ENCODE measurements around the gene DENND1B. TPM values are rescaled to one million over a fixed set of nuclear protein-coding genes. Genes with fewer than 3 reads are reported as not detected.

The DENND1B gene
- total and polyA plus RNA-seq, 3 donors from 2014 or later: 7.2 to 11.6 (median 11.6) TPM

DNA sequence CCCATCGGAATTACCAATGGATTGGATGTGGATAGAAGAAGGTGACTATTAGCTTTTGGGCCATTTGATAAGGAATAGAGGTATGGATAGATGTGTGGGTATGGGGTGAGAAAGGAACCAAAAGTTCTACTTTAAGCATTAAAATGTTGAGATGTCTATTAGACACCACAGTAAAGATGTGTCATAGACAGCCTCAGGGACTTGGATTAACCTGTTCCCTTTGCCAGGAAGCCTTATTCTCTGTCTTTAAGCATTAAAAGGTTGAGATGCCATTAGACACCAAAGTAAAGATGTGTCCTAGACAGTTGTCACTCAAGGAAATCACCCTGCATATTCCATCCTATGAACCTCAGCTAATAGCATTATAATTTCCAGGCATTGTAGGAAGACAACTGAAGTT lies 11.0 kb upstream of the DENND1B start:
- WGBS, 2 donors: 94 to 98% methylated on average over 1 of the region's 1 CpG
- no peaks in the 10 kb centered on the region for H3K9me3 ChIP-seq
- intact Hi-C loops (cut with DNase I; ENCODE audit: low total_unique reads): no loop called here

DNA sequence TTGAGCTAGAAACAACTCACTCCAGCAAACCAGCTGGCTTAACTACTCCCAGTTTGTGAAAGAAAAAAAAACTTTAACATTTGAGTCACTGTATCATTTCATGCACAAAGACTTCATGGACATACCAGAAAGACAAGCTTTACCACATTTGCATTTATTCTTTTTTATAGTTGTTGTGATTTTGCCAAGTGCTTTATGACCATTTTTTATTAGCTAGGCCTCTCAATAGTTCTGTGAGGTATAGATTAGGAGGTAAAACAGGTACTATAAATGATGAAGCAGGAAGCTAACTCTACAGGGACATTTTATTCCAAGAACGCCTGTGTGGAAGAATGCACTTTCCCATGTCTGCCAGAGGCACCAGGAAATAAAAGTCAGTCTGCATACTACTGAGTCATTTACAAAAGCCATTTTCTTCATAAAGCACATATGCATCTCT lies 8.2 kb upstream of the DENND1B start:
- no peak for TF ChIP-seq POLR2A (IDR thresholded peaks at IDR 0.05)
- TF ChIP-seq, protein P1, sequence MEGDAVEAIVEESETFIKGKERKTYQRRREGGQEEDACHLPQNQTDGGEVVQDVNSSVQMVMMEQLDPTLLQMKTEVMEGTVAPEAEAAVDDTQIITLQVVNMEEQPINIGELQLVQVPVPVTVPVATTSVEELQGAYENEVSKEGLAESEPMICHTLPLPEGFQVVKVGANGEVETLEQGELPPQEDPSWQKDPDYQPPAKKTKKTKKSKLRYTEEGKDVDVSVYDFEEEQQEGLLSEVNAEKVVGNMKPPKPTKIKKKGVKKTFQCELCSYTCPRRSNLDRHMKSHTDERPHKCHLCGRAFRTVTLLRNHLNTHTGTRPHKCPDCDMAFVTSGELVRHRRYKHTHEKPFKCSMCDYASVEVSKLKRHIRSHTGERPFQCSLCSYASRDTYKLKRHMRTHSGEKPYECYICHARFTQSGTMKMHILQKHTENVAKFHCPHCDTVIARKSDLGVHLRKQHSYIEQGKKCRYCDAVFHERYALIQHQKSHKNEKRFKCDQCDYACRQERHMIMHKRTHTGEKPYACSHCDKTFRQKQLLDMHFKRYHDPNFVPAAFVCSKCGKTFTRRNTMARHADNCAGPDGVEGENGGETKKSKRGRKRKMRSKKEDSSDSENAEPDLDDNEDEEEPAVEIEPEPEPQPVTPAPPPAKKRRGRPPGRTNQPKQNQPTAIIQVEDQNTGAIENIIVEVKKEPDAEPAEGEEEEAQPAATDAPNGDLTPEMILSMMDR (IDR thresholded peaks at IDR 0.05): no peak
- H3K4me3 ChIP-seq: no peak overlapping the region
- WGBS, 2 donors: 54 to 77% methylated on average over 1 of the region's 1 CpG
- no peaks in the 10 kb centered on the region for H3K36me3 ChIP-seq (ENCODE audit: low read depth, missing control alignments)
- H3K27ac ChIP-seq: no peak overlapping the region
- H3K4me1 ChIP-seq: no peaks in the 10 kb centered on the region
- H3K9me3 ChIP-seq: no peaks in the 10 kb centered on the region
- intact Hi-C loops (cut with DNase I; ENCODE audit: low total_unique reads): no loop called here
- H3K27me3 ChIP-seq: no peaks in the 10 kb centered on the region
- DNase-seq: no peak

More for the DNA sequence above, 11.0 kb upstream of the DENND1B start:
- Histone ChIP-seq H3K4me1 (no peaks in the 10 kb centered on the region), H3K27ac (no peak overlapping the region), H3K4me3 (no peak overlapping the region), H3K36me3 (ENCODE audit: low read depth, missing control alignments) (no peaks in the 10 kb centered on the region), H3K27me3 (no peaks in the 10 kb centered on the region)
- TF ChIP-seq, protein P1 (IDR thresholded peaks at IDR 0.05): no peak
- TF ChIP-seq POLR2A (IDR thresholded peaks at IDR 0.05): no peak
- no peak for DNase-seq

DNA sequence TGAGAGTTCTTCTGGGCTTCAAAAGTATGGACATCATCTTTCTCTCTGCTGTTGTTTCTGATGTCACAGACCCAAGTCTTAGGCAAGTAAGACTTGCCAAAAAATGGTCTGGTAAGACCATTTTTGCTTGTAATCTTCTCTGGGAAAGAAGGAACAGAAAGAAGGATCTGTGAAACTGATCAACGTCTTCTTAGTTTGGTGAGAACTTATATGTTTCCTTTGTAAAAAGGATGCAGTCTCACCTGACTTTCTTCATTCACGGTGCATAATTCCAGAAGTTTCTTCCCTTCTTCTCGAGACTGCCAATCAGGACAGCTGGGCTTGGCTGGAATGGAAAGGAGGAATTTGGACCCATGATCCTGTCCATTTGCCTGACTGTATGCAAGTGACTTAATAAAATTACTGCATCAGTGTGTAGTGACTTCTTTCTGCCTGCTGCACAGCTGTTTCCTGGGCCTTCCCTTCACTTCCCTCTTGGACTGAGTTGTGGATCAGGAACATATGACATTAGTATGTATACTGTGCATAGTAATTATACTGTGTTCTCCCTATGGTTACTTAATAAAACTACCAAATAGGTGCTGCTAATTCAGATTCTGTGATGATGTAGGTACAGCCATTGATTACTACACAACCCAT lies 7.6 kb upstream of the DENND1B start:
- DNase-seq: no peak
- Histone ChIP-seq H3K4me1 (no peaks in the 10 kb centered on the region), H3K36me3 (ENCODE audit: low read depth, missing control alignments) (no peaks in the 10 kb centered on the region), H3K27ac (no peak overlapping the region), H3K9me3 (no peaks in the 10 kb centered on the region), H3K4me3 (no peak overlapping the region), H3K27me3 (no peaks in the 10 kb centered on the region)
- intact Hi-C loops (cut with DNase I; ENCODE audit: low total_unique reads): no loop called here
- TF ChIP-seq, protein P1 (IDR thresholded peaks at IDR 0.05): no peak
- no peak for TF ChIP-seq POLR2A (IDR thresholded peaks at IDR 0.05)
- WGBS, 2 donors: 73 to 81% methylated on average over 3 of the region's 3 CpGs

DNA sequence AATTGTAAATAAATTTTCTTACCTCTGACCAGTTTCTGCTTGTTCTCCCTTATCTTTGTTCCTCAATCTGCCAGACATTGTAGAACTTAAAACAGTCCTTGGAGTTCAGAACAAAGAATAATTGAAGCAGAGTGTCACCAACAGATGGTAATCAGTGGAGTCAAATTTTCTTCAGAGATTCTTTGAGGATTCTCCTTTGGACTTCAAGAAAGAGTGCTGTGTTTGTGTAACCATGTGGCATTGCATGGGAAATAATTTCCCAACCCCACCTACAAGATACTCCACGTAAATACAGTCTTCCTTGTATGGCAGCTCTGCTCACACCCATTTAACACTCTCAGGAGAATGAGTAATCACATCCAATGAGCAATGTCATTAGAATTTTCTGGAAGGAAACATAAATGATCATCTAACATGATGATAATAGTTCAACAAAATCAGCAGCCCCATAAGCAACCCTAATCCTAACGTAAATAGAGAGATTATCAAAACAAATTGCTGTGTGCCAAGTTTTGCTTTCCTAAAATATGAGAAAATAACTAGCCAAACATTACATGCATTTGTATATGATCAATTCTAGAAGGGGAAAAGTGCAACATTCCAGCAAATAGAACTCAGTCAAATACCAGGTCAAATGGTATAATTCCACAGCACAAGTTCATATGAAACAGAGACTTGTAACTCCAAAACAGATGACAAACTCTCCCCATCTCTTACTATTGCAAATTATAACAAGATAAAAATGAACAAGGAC lies 6.9 kb upstream of the DENND1B start:
- H3K9me3 ChIP-seq: no peaks in the 10 kb centered on the region
- H3K36me3 ChIP-seq (ENCODE audit: low read depth, missing control alignments): no peaks in the 10 kb centered on the region
- intact Hi-C loops (cut with DNase I; ENCODE audit: low total_unique reads): no loop called here
- H3K4me1 ChIP-seq: no peaks in the 10 kb centered on the region
- WGBS, 2 donors: 81 to 83% methylated on average over 2 of the region's 2 CpGs
- DNase-seq: no peak
- no peak overlapping the region for H3K27ac ChIP-seq
- no peak overlapping the region for H3K4me3 ChIP-seq
- no peak for TF ChIP-seq POLR2A (IDR thresholded peaks at IDR 0.05)
- TF ChIP-seq, protein P1 (IDR thresholded peaks at IDR 0.05): no peak
- no peaks in the 10 kb centered on the region for H3K27me3 ChIP-seq

Data from testis (tissue), 3 donors.